Activated CD8-positive, alpha-beta T cell treated with anti-CD3 and anti-CD28 coated beads for 36 hours (primary cell): ENCODE results near the gene PTBP1. TPM values are rescaled to one million over a fixed set of nuclear protein-coding genes. Genes with fewer than 3 reads are reported as not detected.

Source experiments
- ATAC-seq: fragments of 200-7000 bp; cut with Tn5 transposase; one replicate; pipeline ENCODE4 v1.10.0; 2021; ENCODE audit warnings: mild to moderate bottlenecking, moderate library complexity
- CTCF ChIA-PET: fragments of 350-600 bp; sonication (Branson Sonifier 250); formaldehyde crosslinking; loops from one replicate; lab custom pipeline; 2021; ENCODE audit warnings: antibody characterized with exemption; lab: Charles Lee
- POLR2A ChIA-PET: fragments of 350-600 bp; sonication (Branson Sonifier 250); formaldehyde crosslinking; loops from one replicate; lab custom pipeline; 2021; ENCODE audit warnings: antibody characterized with exemption; lab: Charles Lee
- DNase-seq: peaks from one replicate; pipeline ENCODE4 v3.0.0-alpha.2; 2020
- H3K27ac Mint-ChIP-seq: one replicate; pipeline ENCODE4 v1.8.0; 2021; ENCODE audit warnings: mild to moderate bottlenecking, mixed read lengths
- H3K27me3 Mint-ChIP-seq: one replicate; pipeline ENCODE4 v1.8.0; 2021; ENCODE audit warnings: mixed read lengths
- H3K36me3 Mint-ChIP-seq: one replicate; pipeline ENCODE4 v1.8.0; 2021; ENCODE audit warnings: low read depth, mixed read lengths
- H3K4me1 Mint-ChIP-seq: one replicate; pipeline ENCODE4 v1.8.0; 2021; ENCODE audit warnings: low read depth, mixed read lengths
- H3K4me3 Mint-ChIP-seq: one replicate; pipeline ENCODE4 v1.8.0; 2021; ENCODE audit warnings: mild to moderate bottlenecking, moderate library complexity, mixed read lengths
- H3K9me3 Mint-ChIP-seq: one replicate; pipeline ENCODE4 v1.8.0; 2021; ENCODE audit warnings: mixed read lengths
- intact Hi-C: fragments of 100-400 bp; cut with micrococcal nuclease; formaldehyde crosslinking; loops from one replicate; pipeline ENCODE4 v1.10.0; 2022
- total RNA-seq, 2 experiments: library from RNA; stranded (reverse); gene quantifications; one replicate each; pipeline ENCODE4 v1.2.3, GENCODE V29; 2021
- TF ChIP-seq, protein P1 (sequence below): fragments of 200-600 bp; IDR thresholded peaks from one replicate; pipeline ENCODE4 v1.8.0; 2022; ENCODE audit warnings: antibody characterized with exemption, mild to moderate bottlenecking

Gene PTBP1
- total RNA-seq, 2 experiments from 2014 or later = 581 to 582 TPM

DNA sequence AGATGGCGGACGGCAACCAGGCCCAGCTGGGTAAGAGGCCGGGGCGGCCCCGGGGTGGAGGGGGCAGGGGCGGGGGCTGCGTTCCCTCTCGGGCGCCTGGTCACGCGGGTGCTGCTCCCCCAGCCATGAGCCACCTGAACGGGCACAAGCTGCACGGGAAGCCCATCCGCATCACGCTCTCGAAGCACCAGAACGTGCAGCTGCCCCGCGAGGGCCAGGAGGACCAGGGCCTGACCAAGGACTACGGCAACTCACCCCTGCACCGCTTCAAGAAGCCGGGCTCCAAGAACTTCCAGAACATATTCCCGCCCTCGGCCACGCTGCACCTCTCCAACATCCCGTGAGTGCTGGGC lies 11.1 kb downstream of the PTBP1 start:
- Mint-ChIP-seq H3K36me3 (peaks cover 55% of the 10 kb centered on the region), H3K4me3 (no peak overlapping the region), H3K9me3 (no peaks in the 10 kb centered on the region), H3K27me3 (no peaks in the 10 kb centered on the region), H3K4me1 (peaks cover 14% of the 10 kb centered on the region), H3K27ac (no peak overlapping the region)
- TF ChIP-seq, protein P1, sequence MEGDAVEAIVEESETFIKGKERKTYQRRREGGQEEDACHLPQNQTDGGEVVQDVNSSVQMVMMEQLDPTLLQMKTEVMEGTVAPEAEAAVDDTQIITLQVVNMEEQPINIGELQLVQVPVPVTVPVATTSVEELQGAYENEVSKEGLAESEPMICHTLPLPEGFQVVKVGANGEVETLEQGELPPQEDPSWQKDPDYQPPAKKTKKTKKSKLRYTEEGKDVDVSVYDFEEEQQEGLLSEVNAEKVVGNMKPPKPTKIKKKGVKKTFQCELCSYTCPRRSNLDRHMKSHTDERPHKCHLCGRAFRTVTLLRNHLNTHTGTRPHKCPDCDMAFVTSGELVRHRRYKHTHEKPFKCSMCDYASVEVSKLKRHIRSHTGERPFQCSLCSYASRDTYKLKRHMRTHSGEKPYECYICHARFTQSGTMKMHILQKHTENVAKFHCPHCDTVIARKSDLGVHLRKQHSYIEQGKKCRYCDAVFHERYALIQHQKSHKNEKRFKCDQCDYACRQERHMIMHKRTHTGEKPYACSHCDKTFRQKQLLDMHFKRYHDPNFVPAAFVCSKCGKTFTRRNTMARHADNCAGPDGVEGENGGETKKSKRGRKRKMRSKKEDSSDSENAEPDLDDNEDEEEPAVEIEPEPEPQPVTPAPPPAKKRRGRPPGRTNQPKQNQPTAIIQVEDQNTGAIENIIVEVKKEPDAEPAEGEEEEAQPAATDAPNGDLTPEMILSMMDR = no peak
- DNase-seq (no peak), ATAC-seq (no peak)
- ChIA-PET CTCF (no interaction called here), POLR2A (interaction anchor here (1.1 to 6.8 kb wide), 2 partner anchors 9 to 20 kb away, joined by 3 to 99 read pairs; partner anchors contain the start of genes AZU1 and PTBP1)
- intact Hi-C loops = no loop called here

DNA sequence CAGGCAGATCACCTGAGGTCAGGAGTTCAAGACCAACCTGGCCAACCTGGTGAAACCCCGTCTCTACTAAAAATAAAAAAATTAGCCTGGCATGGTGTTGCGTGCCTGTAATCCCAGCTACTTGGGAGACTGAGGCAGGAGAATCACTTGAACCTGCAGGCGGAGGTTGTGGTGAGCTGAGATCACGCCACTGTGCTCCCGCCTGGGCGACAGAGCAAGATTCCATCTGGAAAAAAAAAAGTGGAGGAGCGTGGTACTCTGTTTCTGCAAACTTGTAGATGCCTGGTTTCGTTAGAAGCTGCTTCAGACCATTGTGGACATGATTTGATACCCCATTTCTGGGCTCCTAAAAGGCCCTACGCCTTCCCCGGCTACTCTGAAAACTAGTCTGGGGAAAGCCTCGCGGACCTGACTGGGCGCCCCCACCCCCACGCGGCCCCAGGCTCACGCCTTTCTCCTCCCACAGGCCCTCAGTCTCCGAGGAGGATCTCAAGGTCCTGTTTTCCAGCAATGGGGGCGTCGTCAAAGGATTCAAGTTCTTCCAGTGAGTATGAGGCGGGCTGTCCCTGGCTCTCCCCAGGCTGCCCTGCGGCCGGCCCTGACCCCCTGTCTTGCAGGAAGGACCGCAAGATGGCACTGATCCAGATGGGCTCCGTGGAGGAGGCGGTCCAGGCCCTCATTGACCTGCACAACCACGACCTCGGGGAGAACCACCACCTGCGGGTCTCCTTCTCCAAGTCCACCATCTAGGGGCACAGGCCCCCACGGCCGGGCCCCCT lies 13.0 kb downstream of the PTBP1 start:
- peaks cover 9% of the 10 kb centered on the region for H3K4me1 Mint-ChIP-seq
- H3K4me3 Mint-ChIP-seq = no peak overlapping the region
- no peak for ATAC-seq
- no peak overlapping the region for H3K27ac Mint-ChIP-seq
- no peaks in the 10 kb centered on the region for H3K27me3 Mint-ChIP-seq
- ChIA-PET POLR2A (interaction anchor here (0.8 to 6.8 kb wide), 4 partner anchors 9 to 66 kb away, joined by 3 to 99 read pairs (median 4); partner anchors contain the start of gene PTBP1), CTCF (no interaction called here)
- H3K9me3 Mint-ChIP-seq = no peaks in the 10 kb centered on the region
- DNase-seq = no peak
- intact Hi-C loops = no loop called here
- H3K36me3 Mint-ChIP-seq = peaks cover 55% of the 10 kb centered on the region
- TF ChIP-seq, protein P1 = no peak

DNA sequence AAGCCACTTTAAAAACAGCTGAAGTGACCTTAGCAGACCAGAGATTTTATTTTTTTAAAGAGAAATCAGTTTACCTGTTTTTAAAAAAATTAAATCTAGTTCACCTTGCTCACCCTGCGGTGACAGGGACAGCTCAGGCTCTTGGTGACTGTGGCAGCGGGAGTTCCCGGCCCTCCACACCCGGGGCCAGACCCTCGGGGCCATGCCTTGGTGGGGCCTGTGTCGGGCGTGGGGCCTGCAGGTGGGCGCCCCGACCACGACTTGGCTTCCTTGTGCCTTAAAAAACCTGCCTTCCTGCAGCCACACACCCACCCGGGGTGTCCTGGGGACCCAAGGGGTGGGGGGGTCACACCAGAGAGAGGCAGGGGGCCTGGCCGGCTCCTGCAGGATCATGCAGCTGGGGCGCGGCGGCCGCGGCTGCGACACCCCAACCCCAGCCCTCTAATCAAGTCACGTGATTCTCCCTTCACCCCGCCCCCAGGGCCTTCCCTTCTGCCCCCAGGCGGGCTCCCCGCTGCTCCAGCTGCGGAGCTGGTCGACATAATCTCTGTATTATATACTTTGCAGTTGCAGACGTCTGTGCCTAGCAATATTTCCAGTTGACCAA lies 13.7 kb downstream of the PTBP1 start:
- H3K27ac Mint-ChIP-seq = no peak overlapping the region
- H3K4me3 Mint-ChIP-seq = no peak overlapping the region
- H3K9me3 Mint-ChIP-seq = no peaks in the 10 kb centered on the region
- ATAC-seq (no peak), DNase-seq (no peak)
- H3K27me3 Mint-ChIP-seq = no peaks in the 10 kb centered on the region
- peaks cover 56% of the 10 kb centered on the region for H3K36me3 Mint-ChIP-seq
- ChIA-PET CTCF (no interaction called here), POLR2A (interaction anchor here (0.8 to 6.8 kb wide), 2 partner anchors 12 to 65 kb away, joined by 3 to 99 read pairs; partner anchors contain the start of gene PTBP1)
- intact Hi-C loops = no loop called here
- TF ChIP-seq, protein P1 = no peak
- peaks cover 9% of the 10 kb centered on the region for H3K4me1 Mint-ChIP-seq

DNA sequence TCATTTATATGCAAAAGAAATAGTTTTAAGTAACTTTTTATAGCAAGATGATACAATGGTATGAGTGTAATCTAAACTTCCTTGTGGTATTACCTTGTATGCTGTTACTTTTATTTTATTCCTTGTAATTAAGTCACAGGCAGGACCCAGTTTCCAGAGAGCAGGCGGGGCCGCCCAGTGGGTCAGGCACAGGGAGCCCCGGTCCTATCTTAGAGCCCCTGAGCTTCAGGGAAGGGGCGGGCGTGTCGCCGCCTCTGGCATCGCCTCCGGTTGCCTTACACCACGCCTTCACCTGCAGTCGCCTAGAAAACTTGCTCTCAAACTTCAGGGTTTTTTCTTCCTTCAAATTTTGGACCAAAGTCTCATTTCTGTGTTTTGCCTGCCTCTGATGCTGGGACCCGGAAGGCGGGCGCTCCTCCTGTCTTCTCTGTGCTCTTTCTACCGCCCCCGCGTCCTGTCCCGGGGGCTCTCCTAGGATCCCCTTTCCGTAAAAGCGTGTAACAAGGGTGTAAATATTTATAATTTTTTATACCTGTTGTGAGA lies 14.3 kb downstream of the PTBP1 start:
- ATAC-seq = no peak
- H3K4me3 Mint-ChIP-seq = no peak overlapping the region
- TF ChIP-seq, protein P1 = no peak
- POLR2A ChIA-PET = interaction anchor here (6.8 kb wide), 1 partner anchor 12 kb away, joined by 99 read pairs; the partner anchor contains the start of gene PTBP1
- DNase-seq = no peak
- intact Hi-C loops = no loop called here
- H3K9me3 Mint-ChIP-seq = no peaks in the 10 kb centered on the region
- H3K4me1 Mint-ChIP-seq = peaks cover 9% of the 10 kb centered on the region
- H3K27me3 Mint-ChIP-seq = no peaks in the 10 kb centered on the region
- CTCF ChIA-PET = no interaction called here
- H3K27ac Mint-ChIP-seq = no peak overlapping the region
- peaks cover 60% of the 10 kb centered on the region for H3K36me3 Mint-ChIP-seq
